Renal pelvis (tissue), 12 donors: ENCODE results near the gene AGGF1. TPM values are rescaled to one million over a fixed set of nuclear protein-coding genes. Genes with fewer than 3 reads are reported as not detected.
"Not testable (repeated sequence)": the region's sequence is repeated elsewhere in the genome, so short reads cannot be mapped to it uniquely, and the experiment has no call there.

ENCODE experiments used
- DNase-seq: peaks from one replicate; pipeline ENCODE4 v3.0.0-alpha.2; 2013
- long read RNA-seq, 16 experiments: transcript quantifications; one replicate each; lab custom pipeline, GENCODE V29; 2026
- polyA plus RNA-seq, 3 donors: library from polyadenylated mRNA; unstranded; fragments of 120-200 nt; gene quantifications; one replicate each; pipeline ENCODE4 v1.2.1, GENCODE V29; 2013; ENCODE audit not compliant: insufficient read length in 3 of 3

Gene AGGF1, protein sequence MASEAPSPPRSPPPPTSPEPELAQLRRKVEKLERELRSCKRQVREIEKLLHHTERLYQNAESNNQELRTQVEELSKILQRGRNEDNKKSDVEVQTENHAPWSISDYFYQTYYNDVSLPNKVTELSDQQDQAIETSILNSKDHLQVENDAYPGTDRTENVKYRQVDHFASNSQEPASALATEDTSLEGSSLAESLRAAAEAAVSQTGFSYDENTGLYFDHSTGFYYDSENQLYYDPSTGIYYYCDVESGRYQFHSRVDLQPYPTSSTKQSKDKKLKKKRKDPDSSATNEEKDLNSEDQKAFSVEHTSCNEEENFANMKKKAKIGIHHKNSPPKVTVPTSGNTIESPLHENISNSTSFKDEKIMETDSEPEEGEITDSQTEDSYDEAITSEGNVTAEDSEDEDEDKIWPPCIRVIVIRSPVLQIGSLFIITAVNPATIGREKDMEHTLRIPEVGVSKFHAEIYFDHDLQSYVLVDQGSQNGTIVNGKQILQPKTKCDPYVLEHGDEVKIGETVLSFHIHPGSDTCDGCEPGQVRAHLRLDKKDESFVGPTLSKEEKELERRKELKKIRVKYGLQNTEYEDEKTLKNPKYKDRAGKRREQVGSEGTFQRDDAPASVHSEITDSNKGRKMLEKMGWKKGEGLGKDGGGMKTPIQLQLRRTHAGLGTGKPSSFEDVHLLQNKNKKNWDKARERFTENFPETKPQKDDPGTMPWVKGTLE
- polyA plus RNA-seq, result 10 to 100 TPM; 28.3 to 31.7 (median 31.3) TPM
- long read RNA-seq, donor 1, full-length matches to known transcripts, result 4 of 4 reads
- long read RNA-seq, donor 1, partial matches to known transcripts, result 0 of 4 reads
- long read RNA-seq, donor 1, other reads (novel, unspliced or antisense), result 0 of 4 reads
- long read RNA-seq, donor 2, full-length matches to known transcripts, result 13 of 13 reads
- long read RNA-seq, donor 2, partial matches to known transcripts, result 0 of 13 reads
- long read RNA-seq, donor 2, other reads (novel, unspliced or antisense), result 0 of 13 reads
- long read RNA-seq, donor 3, full-length matches to known transcripts, result 11 of 11 reads
- long read RNA-seq, donor 3, partial matches to known transcripts, result 0 of 11 reads
- long read RNA-seq, donor 3, other reads (novel, unspliced or antisense), result 0 of 11 reads
- long read RNA-seq, donor 4, full-length matches to known transcripts, result 7 of 7 reads
- long read RNA-seq, donor 4, partial matches to known transcripts, result 0 of 7 reads
- long read RNA-seq, donor 4, other reads (novel, unspliced or antisense), result 0 of 7 reads
- long read RNA-seq, donor 5, full-length matches to known transcripts, result 6 of 6 reads
- long read RNA-seq, donor 5, partial matches to known transcripts, result 0 of 6 reads
- long read RNA-seq, donor 5, other reads (novel, unspliced or antisense), result 0 of 6 reads
- long read RNA-seq, donor 6, full-length matches to known transcripts, result 6 of 6 reads
- long read RNA-seq, donor 6, partial matches to known transcripts, result 0 of 6 reads
- long read RNA-seq, donor 6, other reads (novel, unspliced or antisense), result 0 of 6 reads
- long read RNA-seq, donor 7, full-length matches to known transcripts, result 8 of 8 reads
- long read RNA-seq, donor 7, partial matches to known transcripts, result 0 of 8 reads
- long read RNA-seq, donor 7, other reads (novel, unspliced or antisense), result 0 of 8 reads
- long read RNA-seq, donor 8, full-length matches to known transcripts, result 2 of 2 reads
- long read RNA-seq, donor 8, partial matches to known transcripts, result 0 of 2 reads
- long read RNA-seq, donor 8, other reads (novel, unspliced or antisense), result 0 of 2 reads
- long read RNA-seq, donor 9, full-length matches to known transcripts, result 11 of 11 reads
- long read RNA-seq, donor 9, partial matches to known transcripts, result 0 of 11 reads
- long read RNA-seq, donor 9, other reads (novel, unspliced or antisense), result 0 of 11 reads
- long read RNA-seq, donor 10, full-length matches to known transcripts, result 3 of 31 reads
- long read RNA-seq, donor 10, partial matches to known transcripts, result 28 of 31 reads
- long read RNA-seq, donor 10, other reads (novel, unspliced or antisense), result 0 of 31 reads
- long read RNA-seq, donor 11, full-length matches to known transcripts, result 4 of 14 reads
- long read RNA-seq, donor 11, partial matches to known transcripts, result 10 of 14 reads
- long read RNA-seq, donor 11, other reads (novel, unspliced or antisense), result 0 of 14 reads
- long read RNA-seq, donor 12, full-length matches to known transcripts, result 10 of 10 reads
- long read RNA-seq, donor 12, partial matches to known transcripts, result 0 of 10 reads
- long read RNA-seq, donor 12, other reads (novel, unspliced or antisense), result 0 of 10 reads
- long read RNA-seq, donor 13, partial matches to known transcripts, result 0 of 1 reads
- long read RNA-seq, donor 13, other reads (novel, unspliced or antisense), result 0 of 1 reads
- long read RNA-seq, donor 14, full-length matches to known transcripts, result 4 of 23 reads
- long read RNA-seq, donor 14, partial matches to known transcripts, result 19 of 23 reads
- long read RNA-seq, donor 14, other reads (novel, unspliced or antisense), result 0 of 23 reads
- long read RNA-seq, donor 15, full-length matches to known transcripts, result 6 of 6 reads
- long read RNA-seq, donor 15, partial matches to known transcripts, result 0 of 6 reads
- long read RNA-seq, donor 15, other reads (novel, unspliced or antisense), result 0 of 6 reads
- long read RNA-seq, donor 16, full-length matches to known transcripts, result 7 of 28 reads
- long read RNA-seq, donor 16, partial matches to known transcripts, result 21 of 28 reads
- long read RNA-seq, donor 16, other reads (novel, unspliced or antisense), result 0 of 28 reads

DNA sequence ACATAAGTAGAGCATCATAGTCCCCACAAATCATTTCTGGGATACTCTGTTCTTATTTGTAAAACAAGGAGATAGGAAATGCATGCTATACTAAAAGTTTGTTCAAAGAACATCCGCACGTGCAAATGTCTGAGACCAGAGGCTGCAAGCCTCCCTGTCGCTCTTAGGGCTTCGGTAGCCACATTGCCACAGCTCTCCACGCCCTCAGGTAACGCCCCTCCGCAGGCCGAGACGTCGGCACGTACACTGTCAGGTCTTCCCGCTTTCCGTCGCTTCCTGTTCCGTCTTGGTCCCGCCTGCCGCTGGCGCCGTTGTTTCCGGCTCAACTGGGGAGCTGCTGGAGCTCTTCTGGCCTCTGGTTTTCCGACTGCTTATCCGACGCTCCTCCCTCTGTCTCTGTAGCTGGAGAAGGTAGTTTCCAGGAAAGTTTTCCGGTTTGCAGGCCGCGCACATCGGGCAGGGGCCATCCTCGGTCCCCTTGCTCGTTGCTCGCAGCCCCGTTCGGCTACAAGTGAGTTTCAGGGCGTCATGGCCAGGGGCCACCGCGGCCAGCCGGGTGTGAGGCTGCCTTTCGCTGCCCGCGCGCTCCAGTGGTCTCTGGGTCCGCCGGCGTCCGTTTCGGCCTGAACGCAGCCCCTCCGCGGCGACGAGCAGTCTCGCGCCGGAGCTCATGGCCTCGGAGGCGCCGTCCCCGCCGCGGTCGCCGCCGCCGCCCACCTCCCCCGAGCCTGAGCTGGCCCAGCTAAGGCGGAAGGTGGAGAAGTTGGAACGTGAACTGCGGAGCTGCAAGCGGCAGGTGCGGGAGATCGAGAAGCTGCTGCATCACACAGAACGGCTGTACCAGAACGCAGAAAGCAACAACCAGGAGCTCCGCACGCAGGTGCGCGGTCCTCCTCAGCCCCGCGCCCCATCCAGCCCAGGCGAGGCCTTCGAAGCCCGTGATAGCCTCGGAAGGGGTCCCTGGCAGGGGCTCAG is at the start of gene AGGF1:
AGGF1 (plus strand) TSS at position 308 of the 975 bp plus-strand sequence; CDS start at position 671, 363 bp downstream.
- peak; percentile 92 for DNase-seq

DNA sequence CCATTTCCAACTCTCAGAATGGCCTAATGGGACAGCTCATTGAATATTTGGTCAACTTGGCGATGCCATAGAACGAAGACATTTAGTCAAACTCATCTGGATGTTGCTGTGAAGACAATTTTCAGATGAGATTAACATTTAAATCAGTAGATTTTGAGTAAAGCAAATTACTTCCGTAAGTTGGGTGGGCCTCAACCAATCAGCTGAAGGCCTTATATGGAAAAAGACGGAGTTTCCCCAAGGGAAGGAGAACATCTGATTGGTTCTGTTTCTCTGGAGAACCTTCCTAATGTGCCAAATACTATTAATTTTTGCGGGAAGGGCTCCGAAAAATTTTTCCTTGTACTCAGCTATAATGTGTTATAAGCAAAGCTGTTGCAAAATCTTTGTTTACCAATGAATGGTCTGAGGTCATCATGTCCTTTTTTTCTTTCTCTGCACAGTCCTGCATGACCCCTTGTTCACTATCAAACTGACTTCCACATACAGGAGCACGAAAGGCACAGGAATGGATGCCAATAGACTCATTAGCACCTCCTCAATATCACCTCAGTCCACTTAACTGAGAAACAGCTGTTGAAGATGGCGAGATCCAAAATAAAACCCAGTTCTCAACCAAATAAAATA is 49.6 kb upstream of the AGGF1 start:
- DNase-seq, result no peak

DNA sequence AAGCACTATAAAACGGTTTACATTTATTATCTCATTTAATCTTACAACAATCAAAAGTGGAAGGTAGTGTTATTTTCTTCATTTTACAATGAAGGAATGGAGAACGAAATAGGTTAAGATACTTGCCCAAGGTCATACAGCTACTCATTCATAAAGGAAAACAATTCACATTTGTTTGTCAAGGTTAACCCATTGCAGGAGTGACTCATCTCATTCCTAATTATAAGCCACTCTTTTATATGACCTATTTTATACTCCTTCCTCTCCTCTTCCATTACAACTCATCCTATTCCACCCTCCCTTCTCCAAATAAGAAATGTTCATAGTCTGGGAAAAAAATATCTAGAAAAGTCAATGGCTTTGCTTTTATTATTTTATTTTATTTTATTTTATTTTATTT is 47.8 kb upstream of the AGGF1 start:
- no peak for DNase-seq

DNA sequence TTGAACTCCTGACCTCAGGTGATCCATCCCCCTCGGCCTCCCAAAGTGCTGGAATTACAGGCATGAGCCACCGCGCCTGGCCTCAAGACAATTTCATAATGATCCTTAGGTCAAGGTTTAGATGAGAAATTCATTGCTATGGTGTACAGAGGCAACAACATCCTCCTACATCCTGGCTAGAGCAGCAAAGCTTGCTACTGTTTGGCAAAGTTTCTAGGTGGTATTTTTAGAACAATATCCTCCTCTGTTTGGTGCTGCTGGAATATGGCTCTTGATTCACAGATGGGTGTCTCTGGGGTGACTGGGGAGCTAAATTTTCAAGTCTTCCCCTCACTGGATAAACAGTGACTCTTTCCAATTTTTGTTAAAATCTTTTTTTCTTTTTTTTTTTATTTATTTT is 46.7 kb upstream of the AGGF1 start:
- DNase-seq, result no peak

DNA sequence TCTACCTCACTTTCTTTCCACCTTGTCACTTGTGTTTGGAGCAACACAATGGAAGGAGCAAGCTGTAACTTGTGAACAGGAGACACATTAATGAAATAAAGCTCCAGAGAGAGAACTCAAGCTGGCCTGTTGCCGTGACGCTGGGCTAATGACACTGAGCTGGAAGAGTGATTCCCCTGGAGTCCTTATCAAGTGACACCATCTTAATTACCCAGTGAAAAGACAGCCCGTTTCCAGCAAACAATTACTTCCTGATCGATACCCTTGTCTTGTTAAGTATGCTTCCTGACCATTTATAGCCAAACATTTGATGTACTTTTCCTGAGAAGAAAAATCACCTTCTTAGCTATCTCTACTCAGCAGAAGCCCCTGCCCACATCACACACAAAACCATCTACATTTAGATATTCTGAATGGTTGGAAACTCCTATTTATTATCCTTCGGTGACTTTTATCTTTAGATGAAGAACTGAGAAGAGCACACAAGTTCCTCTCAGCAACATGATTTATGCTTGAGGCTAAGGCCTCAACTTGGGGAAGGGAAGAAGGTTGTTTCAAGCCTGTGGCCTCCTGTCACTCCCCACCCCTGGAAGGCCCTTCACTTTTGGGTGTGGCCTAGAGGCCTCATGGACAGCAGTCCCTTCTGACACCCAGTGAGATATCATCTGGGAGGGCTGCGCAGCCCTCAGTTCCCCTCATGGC is 43.2 kb upstream of the AGGF1 start:
- DNase-seq, result no peak

DNA sequence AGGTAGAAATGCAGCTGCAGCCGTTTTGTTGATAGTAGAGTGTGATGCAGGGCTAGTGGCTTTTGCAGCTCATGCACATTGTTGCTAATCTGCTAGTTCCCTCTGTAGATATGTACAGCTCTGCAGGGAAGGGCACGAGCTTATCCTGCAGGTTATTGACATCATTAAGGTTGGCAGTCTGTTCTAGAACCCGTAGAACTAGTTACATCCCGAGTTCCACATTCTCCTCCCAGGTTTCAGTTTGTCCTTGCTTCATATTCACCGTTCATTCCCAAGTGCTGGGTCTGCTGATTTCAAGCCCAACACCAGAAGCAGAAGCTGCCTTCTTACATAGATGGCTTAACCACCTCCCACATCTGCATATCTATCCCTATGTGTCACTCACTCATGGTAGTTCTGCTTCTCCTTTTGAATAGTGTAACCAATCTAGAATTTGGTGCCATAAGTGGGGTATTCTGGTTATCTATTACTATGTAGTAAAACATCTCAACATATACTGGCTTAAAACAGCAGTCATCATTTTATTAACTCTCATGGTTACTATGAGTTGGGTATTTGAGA is 39.2 kb upstream of the AGGF1 start:
- DNase-seq, result no peak

DNA sequence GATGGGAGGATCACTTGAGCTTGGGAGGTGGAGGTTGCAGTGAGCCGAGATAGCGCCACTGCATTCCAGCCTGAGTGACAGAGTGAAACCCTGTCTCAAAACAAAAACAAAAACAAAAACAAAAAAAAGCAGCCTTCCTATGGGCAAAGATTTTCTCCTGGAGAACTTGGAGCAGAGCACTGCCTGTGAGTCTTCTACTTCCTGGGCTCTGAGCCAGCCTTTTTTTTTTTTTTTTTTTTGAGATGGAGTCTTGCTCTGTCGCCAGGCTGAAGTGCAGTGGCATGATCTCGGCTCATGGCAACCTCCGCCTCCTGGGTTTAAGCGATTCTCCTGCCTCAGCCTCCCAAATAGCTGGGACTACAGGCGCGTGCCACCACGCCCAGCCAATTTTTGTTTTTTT is 36.8 kb upstream of the AGGF1 start:
- DNase-seq, result not testable (repeated sequence)

DNA sequence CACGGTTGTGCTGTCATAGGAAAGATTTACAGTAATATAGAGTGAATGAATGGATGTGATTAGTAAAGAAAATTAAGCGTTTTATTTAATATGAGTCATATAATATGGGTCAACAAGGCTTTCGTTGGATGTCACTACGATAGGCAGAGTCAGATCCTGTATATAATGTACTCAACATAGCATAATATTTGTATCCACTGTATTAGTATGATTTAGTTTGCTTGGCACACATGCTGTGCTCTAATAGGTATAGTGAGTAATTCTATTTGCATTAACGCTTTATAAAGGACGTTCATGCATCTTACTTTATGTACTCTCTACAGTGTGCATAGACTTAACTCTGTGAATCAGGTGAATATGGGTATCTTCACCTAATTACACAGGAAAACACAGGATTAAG is 35.9 kb upstream of the AGGF1 start:
- no peak for DNase-seq

DNA sequence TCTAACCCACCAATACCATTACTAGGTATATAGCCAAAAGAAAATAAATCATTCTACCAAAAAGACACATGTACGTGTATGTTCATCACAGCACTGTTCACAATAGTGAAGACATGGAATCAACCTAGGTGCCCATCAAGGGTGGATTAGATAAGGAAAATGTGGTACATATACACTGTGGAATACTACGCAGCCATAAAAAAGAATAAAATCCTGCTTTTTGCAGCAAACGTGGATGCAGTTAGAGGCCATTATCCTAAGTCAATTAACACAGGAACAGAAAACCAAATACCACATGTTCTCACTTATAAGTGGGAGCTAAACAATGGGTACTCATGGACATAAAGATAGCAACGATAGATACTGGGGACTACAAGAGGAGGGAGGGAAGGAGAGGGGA is 32.0 kb upstream of the AGGF1 start:
- not testable (repeated sequence) for DNase-seq

DNA sequence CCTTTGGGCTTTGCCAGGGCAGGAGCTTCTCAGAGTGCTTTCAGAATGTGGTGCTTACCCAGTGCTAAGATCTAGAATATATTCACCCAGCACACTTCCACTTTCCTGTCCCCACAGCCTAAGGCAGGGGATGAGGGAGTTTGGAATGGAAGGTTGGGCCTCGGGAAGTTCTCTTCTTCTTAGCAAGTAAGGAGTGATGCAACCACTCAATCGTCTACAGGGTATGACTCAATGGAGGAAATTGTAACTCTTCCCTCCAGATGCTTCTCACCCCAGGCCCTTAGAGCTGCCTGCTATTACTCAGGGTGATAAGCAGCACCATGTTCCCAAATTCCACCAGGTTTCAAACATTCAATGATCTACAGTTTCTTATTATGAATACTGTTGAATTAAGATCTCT is 30.8 kb upstream of the AGGF1 start:
- no peak for DNase-seq

DNA sequence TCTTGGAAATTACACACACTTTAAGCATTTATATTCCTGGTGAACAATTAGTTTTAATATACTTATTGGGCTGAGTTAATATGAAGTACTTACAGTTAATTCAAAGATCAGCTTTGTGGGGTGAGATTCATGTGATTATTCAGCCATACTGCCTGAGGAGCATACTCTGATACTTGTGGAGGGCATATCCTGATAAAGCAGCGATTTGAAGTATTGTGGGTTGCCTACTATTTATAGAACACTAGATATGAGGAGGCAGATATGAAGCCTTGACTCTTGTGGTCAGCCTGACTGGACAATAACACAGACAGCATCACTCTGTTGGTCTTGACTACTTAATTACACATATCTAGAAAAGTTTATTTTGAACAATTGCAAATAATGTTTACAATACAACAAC is 27.0 kb upstream of the AGGF1 start:
- no peak for DNase-seq

DNA sequence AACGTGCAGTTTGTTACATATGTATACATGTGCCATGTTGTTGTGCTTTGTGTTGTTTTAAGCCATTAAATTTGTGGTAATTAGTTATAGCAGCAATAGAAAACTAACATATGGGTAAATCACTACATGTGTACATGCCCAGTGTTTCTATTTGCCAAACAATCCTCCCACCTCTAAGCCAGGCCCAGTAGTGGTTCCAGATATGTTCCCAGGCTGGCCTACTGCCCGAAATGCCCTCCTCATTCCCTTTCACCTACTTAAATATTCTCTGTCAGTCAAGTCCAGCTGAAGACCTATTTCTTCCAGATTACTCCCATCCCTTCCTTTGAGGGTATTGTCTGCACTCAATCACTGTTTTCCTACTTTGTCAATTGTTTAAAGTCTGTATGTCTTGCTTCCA is 24.1 kb upstream of the AGGF1 start:
- no peak for DNase-seq

DNA sequence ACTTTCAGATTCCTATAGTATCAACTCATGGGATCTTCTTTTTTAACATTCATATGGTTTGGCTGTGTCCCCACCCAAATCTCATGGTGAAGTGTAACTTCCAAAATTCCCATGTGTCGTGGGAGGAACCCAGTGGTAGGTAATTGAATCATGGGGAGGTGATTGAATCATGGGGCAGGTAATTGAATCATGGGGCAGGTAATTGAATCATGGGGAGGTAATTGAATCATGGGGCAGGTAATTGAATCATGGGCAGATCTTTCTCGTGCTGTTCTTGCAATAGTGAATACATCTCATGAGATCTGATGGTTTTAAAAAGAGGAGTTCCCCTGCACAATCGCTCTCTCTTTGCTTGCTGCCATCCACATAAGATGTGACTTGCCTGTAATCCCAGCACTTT is 21.8 kb upstream of the AGGF1 start:
- no peak for DNase-seq

DNA sequence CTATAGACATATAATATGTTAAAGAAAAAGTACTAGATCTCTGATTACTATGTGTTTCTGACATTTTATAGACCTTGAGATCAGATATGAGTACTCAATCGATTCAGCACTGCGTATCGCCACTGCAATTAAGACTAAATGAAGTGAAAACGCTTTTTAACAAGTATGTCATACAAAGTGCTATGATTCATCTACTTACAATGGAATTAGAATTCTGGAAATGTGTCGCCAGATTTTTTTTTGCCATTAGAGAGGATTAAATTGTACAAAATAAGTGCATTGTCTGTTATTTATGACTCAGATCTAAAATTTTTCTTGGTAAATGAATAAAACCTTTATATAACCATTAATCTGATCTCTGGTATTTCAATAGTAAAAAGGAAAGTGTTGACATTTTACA is 20.0 kb upstream of the AGGF1 start:
- no peak for DNase-seq

DNA sequence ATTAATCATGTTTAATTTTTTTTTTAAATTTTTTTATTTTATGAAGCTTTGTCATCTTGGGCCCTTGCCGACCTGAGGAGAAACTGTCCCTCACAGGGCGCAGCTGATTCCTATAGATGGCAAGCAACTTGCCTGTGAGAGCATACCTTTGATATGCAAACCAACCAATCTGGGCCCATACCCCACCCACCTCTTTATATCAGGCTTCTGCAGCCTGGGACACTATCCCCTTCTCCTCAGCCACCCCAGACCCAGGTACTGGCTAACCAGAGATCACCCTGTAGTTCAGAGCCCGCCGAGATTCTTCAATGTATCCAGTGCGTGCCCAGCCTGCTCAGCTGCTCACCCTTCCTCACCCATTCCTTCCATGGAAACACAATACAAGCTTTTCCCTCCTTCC is 18.7 kb upstream of the AGGF1 start:
- DNase-seq, result no peak

DNA sequence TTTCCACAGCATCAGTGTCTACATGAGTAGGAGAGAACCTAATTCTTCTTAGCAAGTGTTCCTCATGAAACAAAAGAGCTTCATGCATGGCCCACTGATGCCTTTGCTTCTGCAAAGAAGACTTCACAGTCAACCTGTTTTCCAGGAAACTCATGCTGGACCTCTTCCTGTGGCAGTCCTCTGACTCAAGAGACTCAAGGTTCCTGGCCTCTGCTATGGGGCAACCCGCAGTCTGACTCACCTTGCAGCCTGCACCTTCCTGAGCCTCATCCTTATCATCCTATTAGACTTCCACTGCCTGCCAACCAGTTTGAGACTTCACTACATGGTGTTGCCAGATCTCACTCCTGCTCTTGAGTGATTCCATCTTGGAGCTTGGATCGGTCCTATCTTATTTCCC is 17.6 kb upstream of the AGGF1 start:
- no peak for DNase-seq
